Measurements from ENCODE around the gene VWA5A.

The VWA5A gene

DNA sequence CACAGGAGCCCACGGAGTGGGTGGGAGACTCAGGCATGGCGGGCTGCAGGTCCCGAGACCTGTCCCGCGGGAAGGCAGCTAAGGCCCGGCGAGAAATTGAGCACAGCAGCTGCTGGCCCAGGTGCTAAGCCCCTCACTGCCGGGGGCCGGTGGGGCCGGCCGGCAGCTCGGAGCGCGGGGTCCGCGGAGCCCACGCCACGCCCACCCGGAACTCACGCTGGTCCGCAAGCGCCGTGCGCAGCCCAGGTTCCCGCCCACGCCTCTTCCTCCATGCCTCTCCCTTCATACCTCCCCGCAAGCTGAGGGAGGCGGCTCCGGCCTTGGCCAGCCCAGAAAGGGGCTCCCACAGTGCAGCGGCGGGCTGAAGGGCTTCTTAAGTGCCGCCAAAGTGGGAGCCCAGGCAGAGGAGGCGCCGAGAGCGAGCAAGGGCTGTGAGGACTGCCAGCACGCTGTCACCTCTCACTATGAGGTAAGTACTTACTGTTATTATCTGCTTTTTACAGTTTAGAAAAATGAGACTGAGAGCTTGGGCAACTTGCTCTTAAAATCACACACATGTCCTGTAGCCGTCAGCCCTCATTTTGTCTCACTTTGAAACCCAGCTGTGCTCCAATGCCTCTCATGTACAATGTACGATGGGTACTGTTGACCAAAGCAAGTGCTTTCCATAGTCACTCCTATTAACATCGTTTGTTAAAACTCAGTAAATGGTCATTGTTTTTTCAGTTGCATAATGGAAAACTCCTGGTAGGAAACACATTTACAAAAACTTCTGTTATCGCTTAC is 55.7 kb downstream of the VWA5A start:
- DNase-seq: no peak

DNA sequence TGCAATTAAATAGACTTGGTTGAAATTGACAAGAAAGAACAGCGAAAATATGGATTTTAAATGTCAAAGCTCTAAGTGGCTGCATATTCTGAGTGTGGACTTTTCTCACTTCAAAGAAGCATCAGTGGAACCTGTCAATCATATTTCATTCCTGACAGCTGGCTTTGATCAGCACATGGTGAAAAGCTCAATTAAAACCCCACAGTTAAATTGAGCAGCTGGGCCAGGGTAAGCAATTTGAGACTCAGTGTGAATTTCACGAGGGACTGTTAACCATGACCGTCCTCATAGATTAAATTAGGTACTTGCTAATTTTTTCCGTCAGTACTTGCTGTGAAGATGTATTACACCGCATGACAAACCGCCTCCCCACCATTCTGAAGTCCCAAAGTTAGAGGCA is 56.9 kb downstream of the VWA5A start:
- no peak for DNase-seq

DNA sequence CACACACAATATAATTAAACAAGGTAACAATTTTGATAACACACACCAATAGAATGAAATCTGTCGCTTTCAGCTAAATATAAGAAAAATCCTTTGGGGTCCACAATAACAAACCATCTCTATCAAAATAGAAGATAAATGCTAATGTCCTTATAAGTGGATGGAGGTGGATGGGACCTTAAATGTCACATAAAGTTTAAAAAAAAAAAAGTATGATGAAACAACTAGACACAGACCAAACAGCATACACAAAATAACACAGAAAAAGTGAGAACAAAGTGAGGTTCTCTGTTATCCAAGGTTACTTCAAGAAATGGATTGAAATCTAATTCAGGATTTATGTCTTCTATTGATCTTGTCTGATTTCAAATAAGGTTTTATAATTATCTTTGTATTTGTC is 57.3 kb downstream of the VWA5A start:
- DNase-seq: no peak

DNA sequence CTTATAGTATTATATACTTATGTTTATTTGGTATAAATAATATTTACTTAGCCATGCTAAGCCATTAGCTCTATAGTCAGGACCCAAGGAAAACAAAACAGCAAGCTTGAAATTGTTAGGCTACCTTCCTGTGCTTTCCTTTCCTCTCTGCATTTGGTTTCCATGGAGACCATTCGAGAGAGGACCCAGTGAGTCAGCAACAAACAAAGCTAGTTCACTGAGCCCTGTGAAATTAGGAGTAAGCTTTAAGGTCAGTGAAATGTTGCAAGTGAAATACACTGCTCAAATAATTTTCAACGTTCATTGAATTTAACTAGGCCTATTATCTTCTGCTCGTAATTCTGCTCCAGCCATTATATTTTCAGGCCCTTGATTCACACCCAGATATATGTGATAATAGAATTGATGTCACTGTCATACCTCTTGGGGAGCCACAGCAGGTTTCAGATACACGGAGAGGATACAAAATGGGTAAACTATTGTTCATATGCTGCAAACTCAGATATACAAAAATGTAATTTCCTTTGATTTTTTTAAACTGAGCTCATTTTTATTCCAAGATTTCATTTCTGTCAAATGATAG is 58.8 kb downstream of the VWA5A start:
- no peak for DNase-seq

DNA sequence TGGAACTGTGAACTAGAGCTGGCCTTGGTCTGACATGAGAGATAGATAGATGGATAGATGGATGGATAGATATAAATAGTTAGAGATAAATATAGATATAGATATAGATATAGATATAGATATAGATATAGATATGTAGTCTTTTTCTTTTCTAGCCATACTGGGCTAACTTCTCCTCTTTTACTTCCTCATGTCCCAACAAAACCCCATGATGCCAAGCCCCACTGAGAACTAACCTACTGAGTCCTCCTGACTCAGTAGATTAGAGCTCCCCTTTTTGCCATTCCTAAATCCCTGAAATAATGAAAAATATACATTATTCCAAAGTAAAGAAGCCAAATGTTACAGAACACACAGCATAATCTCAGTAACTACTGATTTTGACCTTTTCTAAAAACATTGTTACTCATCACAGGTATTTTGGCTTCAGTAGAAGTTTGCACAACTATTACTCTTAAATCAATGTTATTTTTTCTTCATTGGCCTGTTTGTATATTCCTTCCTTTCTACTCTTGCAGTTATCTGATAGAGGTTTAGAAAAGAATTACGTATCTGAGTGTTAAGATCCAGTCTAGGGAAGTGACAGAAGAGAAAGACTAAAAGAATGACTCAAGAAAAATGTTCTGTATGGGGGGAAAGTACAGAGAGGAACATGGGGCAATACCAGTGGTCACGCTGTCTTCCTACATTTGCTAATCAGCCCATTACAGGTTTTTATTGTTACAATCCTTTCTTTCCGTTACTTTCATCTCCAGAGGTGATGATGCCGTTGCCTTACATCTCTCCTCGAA is 61.9 kb downstream of the VWA5A start:
- DNase-seq: no peak

DNA sequence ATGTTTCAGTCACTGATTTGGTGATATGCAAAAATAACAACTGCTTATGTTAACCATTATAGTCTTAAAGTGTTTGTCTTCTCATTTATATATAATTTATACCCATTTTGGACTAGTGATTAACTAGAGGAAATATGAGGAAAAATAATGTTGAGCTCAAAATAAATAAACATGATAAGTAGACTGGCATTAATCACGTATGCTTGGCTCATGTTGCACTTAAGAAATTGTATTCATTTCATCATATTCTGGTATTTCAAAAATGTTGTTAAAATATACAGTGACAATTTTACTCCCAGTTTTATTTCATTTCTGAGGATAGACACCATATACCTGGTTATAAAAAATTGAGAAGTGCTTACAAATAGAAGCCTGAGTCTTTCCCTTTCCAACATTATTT is 64.1 kb downstream of the VWA5A start:
- no peak for DNase-seq

DNA sequence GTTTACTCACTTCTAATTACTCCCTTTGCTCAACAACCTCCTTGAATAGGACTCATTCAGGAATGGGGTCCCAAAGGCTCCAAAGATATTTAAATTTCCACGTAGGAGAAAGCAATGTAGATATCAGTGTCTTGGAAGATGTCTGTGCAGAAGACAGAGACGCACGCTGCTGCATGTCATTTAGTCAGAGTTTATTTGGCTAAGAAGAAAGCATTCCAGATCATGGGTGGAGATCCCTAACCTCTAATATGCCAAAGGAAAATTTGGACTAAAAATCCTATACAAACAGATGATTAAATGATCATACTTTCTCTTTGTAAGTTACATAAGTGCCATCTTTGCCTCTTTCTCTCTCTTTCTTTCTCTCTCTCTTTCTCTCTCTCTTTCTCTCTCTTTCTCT is 67.8 kb downstream of the VWA5A start, which contains the start of gene OR10D3:
TSS of gene OR10D3 (plus strand) at position 278 of the 400 bp plus-strand sequence. CDS start 1,925 bp downstream, outside the sequence.
- no peak for DNase-seq

DNA sequence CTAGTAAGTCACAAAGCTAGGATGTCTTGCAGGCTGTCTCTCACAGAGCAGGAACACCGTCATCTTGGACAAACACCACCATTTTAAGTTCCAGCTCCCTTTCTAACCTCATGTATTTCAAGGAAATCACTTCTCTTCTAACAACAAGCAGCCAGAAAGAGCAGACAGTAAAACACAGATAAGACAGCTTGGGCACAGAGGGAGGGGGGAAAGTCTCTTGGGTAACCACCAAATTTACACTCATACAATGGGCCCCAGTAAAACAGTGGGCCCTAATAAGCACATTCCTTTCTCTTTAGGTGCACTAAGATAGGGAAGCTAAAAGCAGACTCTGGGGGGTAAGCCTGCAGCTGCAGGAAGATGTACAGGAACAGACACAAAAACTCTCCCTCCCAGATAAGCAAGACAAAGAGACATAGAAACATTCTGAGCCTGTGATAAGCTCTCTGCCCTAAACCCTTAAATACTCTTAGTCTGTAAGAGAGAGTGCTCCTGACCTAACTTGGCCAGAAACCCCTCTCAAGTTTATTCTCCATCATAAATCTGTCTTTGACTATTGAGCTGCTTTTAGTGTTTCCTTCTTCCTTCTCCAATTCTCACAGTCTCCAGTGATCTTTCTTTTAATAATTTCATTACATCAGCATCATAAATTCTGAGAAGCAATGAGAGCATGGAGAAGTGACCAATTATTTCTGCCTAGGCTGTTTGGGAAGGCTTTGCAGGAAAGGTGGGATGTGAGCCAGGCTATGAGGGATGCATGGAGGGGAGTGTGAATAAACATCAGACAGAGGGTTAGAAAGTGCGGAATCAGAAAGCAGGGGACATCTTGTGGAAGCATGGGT is 75.3 kb downstream of the VWA5A start:
- peak; percentile 69 for DNase-seq

DNA sequence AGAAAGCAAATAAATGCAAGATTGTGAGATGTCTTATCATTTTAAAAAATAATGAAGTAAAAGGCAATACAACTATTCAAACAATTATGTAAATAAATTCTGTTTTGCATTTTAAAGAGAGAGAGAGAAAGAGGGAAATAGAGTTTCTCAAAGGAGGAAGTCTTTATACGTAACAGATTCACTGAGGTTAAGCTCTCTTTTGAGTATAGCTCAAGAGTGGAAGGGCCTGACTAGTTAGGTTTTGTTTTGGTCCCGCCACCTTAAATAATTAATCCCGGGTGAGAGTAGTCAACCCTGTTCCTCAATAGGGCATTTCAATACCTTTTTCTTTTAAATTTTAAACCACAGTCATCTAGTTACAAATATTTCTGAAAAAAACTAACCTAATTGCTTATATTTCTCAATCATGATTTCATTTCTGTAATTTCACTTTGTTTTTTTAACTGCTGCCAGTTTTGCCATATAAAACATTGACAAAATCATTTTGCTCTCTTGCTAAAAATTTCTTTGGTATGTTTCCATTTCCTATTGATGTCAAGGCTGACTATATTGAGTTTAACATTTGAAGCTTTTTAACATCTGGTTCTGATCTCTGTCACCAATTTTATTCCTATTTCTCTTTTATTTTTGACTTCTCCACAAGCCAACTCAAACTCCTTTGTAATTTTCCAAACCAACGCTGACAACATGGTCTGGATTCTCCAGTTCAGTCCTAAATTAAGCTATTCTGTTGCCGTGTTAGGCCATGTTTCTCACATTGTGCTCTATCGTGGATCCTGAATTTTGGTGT is 78.2 kb downstream of the VWA5A start:
- no peak for DNase-seq

DNA sequence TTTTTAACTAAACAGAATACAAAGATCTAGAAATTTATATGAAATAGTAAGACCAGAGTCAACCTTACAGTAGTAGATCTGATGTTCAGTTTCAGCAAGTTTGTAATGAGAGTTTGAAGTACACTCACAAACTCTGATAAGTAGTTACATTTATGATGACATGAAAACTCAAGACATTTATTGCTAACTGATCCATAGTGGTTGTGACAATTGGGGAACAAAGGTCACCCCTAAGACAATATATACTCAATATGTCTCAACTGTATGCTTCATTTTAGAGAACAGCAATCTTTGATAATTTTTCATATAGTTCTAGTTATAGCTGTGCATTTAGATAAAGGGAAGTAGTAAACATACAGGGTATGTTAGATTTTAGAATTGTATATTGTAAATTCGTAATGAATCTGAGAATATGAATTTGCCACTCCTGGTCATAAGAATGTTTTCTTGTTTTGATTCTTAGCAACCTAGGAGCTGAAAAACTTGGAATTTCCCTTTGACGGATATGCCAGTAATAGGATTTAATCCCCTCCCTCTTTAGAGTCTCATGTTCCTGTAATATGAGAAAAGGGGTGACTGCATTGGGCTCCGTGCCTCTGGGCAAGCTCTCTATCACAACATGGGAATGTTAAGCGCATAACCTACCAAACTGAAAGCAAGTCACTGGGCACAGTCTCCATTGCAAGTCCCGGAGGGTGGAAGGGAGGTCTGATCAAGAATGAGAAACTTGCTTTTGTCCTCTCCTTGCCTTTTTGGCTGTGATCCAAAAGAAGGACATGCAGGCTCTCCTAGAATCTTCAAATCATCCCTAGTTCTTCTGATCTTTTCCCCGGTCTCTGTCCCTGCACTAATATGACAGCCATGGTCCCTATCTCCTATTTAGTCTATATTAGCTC is 79.3 kb downstream of the VWA5A start:
- peak; percentile 53 for DNase-seq

DNA sequence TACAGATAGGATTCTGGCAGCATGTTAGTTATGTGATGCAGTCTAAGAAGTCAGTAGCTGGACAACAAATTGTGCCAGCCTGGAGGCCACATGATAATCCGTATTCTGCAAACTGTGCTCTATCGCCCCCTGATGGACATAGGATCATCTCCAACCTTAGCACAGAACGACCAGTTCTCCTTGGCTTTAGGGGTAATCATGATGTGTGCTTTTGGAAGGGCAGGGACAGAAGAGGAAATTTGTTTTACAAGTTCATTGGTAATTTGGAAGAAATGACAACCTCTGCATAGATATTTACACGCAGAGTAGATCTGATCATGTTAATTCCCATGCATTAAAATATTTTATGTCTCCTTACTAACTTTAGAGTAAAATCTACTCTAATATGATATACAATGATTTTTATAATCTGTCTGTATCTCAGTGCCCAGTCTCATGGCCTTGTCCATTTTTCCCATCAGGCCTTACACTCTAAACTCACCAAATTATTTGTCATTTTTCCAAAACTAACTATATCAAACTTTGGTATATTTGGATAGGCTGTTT is 80.0 kb downstream of the VWA5A start:
- no peak for DNase-seq
